HCT116 (cell line): Measurements from ENCODE around the gene ERBB4. TPM values are rescaled to one million over a fixed set of nuclear protein-coding genes. Genes with fewer than 3 reads are reported as not detected.

Experiments
- ATAC-seq: fragments of 200-7000 bp; cut with Tn5 transposase; 2 replicates; pipeline ENCODE4 v1.9.1; 2020; ENCODE audit warnings: mild to moderate bottlenecking, moderate library complexity
- BruUV-seq: library from RNA; stranded (reverse); fragments of 400-500 nt; replicated peaks from 2 replicates; lab custom pipeline; 2021; lab: Mats Ljungman, UMichigan
- CTCF ChIA-PET: fragments of 300-600 bp; sonication (Branson Sonifier 250); formaldehyde crosslinking; loops from one replicate; lab custom pipeline; 2021; ENCODE audit warnings: antibody characterized with exemption; lab: Charles Lee
- POLR2A ChIA-PET: fragments of 300-600, 350-600 bp; sonication (Branson Sonifier 250); formaldehyde crosslinking; loops from one replicate; lab custom pipeline; 2021; ENCODE audit warnings: antibody characterized with exemption; lab: Charles Lee
- RAD21 ChIA-PET, 2 experiments: fragments of 300-600 bp; sonication (Branson Sonifier 250); formaldehyde crosslinking; loops; one replicate each; lab custom pipeline; 2023; ENCODE audit warnings: low total read pairs in 2 of 2; ENCODE audit not compliant: uncharacterized antibody in 2 of 2, unreplicated experiment in 2 of 2, low non-redundant PET in 1 of 2; lab: Charles Lee
- DNase-seq: peaks from one replicate; pipeline ENCODE4 v3.0.0-alpha.2; 2010; ENCODE audit warnings: low read depth, low spot score
- H2AFZ ChIP-seq: fragments of 200-600 bp; shearing (Covaris generic), sonication (generic); 2 replicates; pipeline ENCODE4 v1.6.1; 2017; ENCODE audit warnings: low read depth, mixed run types, mixed read lengths, antibody characterized with exemption, low read length; ENCODE audit not compliant: poor library complexity, severe bottlenecking
- H3K27ac ChIP-seq: 2 replicates; pipeline ENCODE4 v1.5.1; 2012; ENCODE audit warnings: low read depth, low read length
- H3K27me3 ChIP-seq: fragments of 200-600 bp; sonication (generic); 2 replicates; pipeline ENCODE4 v1.6.1; 2016; ENCODE audit warnings: mixed run types, low read length, mixed read lengths; ENCODE audit not compliant: insufficient read depth
- H3K36me3 ChIP-seq, 2 experiments: fragments of 200-500 bp in 1 of 2; fragments of 200-600 bp in 1 of 2; sonication (Bioruptor generic) in 1 of 2; sonication (generic) in 1 of 2; 2 replicates each; pipeline versions ENCODE4 v1.5.1 to v1.6.1; 2014 to 2016; ENCODE audit warnings: low read length in 2 of 2, inconsistent platforms in 1 of 2, mixed read lengths in 1 of 2, mixed run types in 1 of 2; ENCODE audit not compliant: insufficient read depth in 2 of 2, control insufficient read depth in 1 of 2
- H3K4me1 ChIP-seq, 2 experiments: fragments of 200-600 bp in 1 of 2; sonication (generic) in 1 of 2; 2 replicates each; pipeline versions ENCODE4 v1.5.1 to v1.6.1; 2012 to 2017; ENCODE audit warnings: low read length in 2 of 2, inconsistent platforms in 1 of 2, mild to moderate bottlenecking in 1 of 2, mixed read lengths in 1 of 2, mixed run types in 1 of 2, moderate library complexity in 1 of 2; ENCODE audit not compliant: insufficient read depth in 2 of 2, control insufficient read depth in 1 of 2
- H3K4me2 ChIP-seq: fragments of 200-600 bp; sonication (generic); 2 replicates; pipeline ENCODE4 v1.6.1; 2017; ENCODE audit warnings: mixed run types, low read length, mixed read lengths
- H3K4me3 ChIP-seq, 2 experiments: fragments of 200-600 bp in 1 of 2; sonication (generic) in 1 of 2; replicated peaks in 1 of 2; 2 replicates each; pipeline ENCODE4 v1.5.1; 2011 to 2016; ENCODE audit warnings: low read length in 2 of 2, control low read depth in 1 of 2, low read depth in 1 of 2, mild to moderate bottlenecking in 1 of 2, mixed read lengths in 1 of 2, mixed run types in 1 of 2
- H3K79me2 ChIP-seq: fragments of 200-600 bp; sonication (generic); 2 replicates; pipeline ENCODE4 v1.6.1; 2017; ENCODE audit warnings: mild to moderate bottlenecking, mixed run types, low read length, moderate library complexity, mixed read lengths; ENCODE audit not compliant: insufficient read depth
- H3K9ac ChIP-seq: fragments of 200-600 bp; sonication (generic); 2 replicates; pipeline ENCODE4 v1.6.1; 2016; ENCODE audit warnings: low read length, mixed read lengths
- H3K9me2 ChIP-seq: fragments of 200-600 bp; sonication (generic), shearing (Covaris generic); 2 replicates; pipeline ENCODE4 v1.6.1; 2017; ENCODE audit warnings: mixed run types, mild to moderate bottlenecking, moderate library complexity; ENCODE audit not compliant: insufficient read depth
- H3K9me3 ChIP-seq, 2 experiments: fragments of 200-500 bp in 1 of 2; fragments of 200-600 bp in 1 of 2; sonication (Bioruptor generic) in 1 of 2; sonication (generic) in 1 of 2; 2 replicates each; pipeline ENCODE4 v1.6.1; 2014 to 2017; ENCODE audit warnings: low read length in 2 of 2, mixed read lengths in 2 of 2, inconsistent platforms in 1 of 2, low read depth in 1 of 2, mild to moderate bottlenecking in 1 of 2, mixed run types in 1 of 2, moderate library complexity in 1 of 2; ENCODE audit not compliant: control insufficient read depth in 1 of 2, insufficient read depth in 1 of 2
- H4K20me1 ChIP-seq: fragments of 200-600 bp; sonication (generic), shearing (Covaris generic); 2 replicates; pipeline ENCODE4 v1.6.1; 2017; ENCODE audit warnings: mixed run types, mild to moderate bottlenecking, moderate library complexity; ENCODE audit not compliant: insufficient read depth
- CBX3 ChIP-seq: IDR thresholded peaks from 2 replicates; pipeline ENCODE4 v1.6.1; 2012; ENCODE audit warnings: low read depth
- CEBPB ChIP-seq: IDR thresholded peaks from 2 replicates; pipeline ENCODE4 v1.6.1; 2012; ENCODE audit warnings: low read depth
- EGR1 ChIP-seq: IDR thresholded peaks from 2 replicates; pipeline ENCODE4 v1.6.1; 2012; ENCODE audit warnings: low read depth
- ELF1 ChIP-seq: IDR thresholded peaks from 2 replicates; pipeline ENCODE4 v1.6.1; 2012; ENCODE audit warnings: low read depth, borderline replicate concordance
- EZH2 ChIP-seq: fragments of 200-600 bp; sonication (generic); IDR thresholded peaks from 2 replicates; pipeline ENCODE4 v1.6.1; 2017; ENCODE audit warnings: antibody characterized with exemption, mixed run types
- EZH2phosphoT487 ChIP-seq: fragments of 200-600 bp; IDR thresholded peaks from 2 replicates; pipeline ENCODE4 v1.6.1; 2018; ENCODE audit warnings: antibody characterized with exemption, borderline replicate concordance
- FOSL1 ChIP-seq: IDR thresholded peaks from 2 replicates; pipeline ENCODE4 v1.6.1; 2012; ENCODE audit warnings: low read depth
- JUND ChIP-seq: IDR thresholded peaks from 2 replicates; pipeline ENCODE4 v1.6.1; 2012
- POLR2A ChIP-seq: IDR thresholded peaks from 2 replicates; pipeline ENCODE4 v1.7.0; 2011; ENCODE audit warnings: borderline replicate concordance; ENCODE audit not compliant: insufficient read depth, insufficient read length; ENCODE audit errors: extremely low read depth
- POLR2AphosphoS5 ChIP-seq: IDR thresholded peaks from 2 replicates; pipeline ENCODE4 v1.6.1; 2011; ENCODE audit warnings: mild to moderate bottlenecking, low read depth, low read length, moderate library complexity
- SP1 ChIP-seq: IDR thresholded peaks from 2 replicates; pipeline ENCODE4 v1.6.1; 2012; ENCODE audit warnings: low read depth
- TCF7L2 ChIP-seq: IDR thresholded peaks from 2 replicates; pipeline ENCODE4 v1.7.0; 2011; ENCODE audit warnings: borderline replicate concordance, inconsistent platforms; ENCODE audit not compliant: insufficient read depth, insufficient read length; ENCODE audit errors: extremely low read depth
- ZFX ChIP-seq: fragments of 450-650 bp; IDR thresholded peaks from 2 replicates; pipeline ENCODE4 v1.6.1; 2017
- ZNF274 ChIP-seq: fragments of 200-500 bp; sonication (Bioruptor generic); IDR thresholded peaks from 2 replicates; pipeline ENCODE4 v1.6.1; 2014; ENCODE audit warnings: mild to moderate bottlenecking, low read depth, low read length, inconsistent platforms
- intact Hi-C: fragments of 100-400 bp; cut with micrococcal nuclease; formaldehyde crosslinking; loops from 2 replicates; pipeline ENCODE4 v1.10.0; 2022
- total RNA-seq: library from RNA; stranded (reverse); gene quantifications from one replicate; pipeline ENCODE4 v1.2.1, GENCODE V29; 2021; ENCODE audit not compliant: unreplicated experiment
- TF ChIP-seq, protein P1 (sequence below): IDR thresholded peaks from 2 replicates; pipeline ENCODE4 v1.6.1; 2012

Gene ERBB4
- total RNA-seq, 1 experiment from 2014 or later, result 0.10 TPM

GRCh38 chr2:212327171-212327809 lies 211.3 kb downstream of the ERBB4 start:
- TF ChIP-seq FOSL1 (no peak), POLR2A (no peak), EZH2 (no peak), JUND (no peak), CEBPB (no peak), POLR2AphosphoS5 (no peak), TCF7L2 (no peak), ZNF274 (no peak), ELF1 (no peak), ZFX (no peak), EGR1 (no peak), EZH2phosphoT487 (no peak), CBX3 (no peak), SP1 (no peak)
- TF ChIP-seq, protein P1, sequence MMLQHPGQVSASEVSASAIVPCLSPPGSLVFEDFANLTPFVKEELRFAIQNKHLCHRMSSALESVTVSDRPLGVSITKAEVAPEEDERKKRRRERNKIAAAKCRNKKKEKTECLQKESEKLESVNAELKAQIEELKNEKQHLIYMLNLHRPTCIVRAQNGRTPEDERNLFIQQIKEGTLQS, result no peak
- RAD21 ChIA-PET, result no interaction called here
- no peaks in the 10 kb centered on the region for H3K4me1 ChIP-seq
- no peak overlapping the region for H3K4me2 ChIP-seq
- no peaks in the 10 kb centered on the region for H3K27me3 ChIP-seq
- no peaks in the 10 kb centered on the region for H4K20me1 ChIP-seq
- CTCF ChIA-PET, result interaction anchor here (1.2 kb wide), 1 partner anchor 8 kb away, joined by 3 read pairs; no protein-coding TSS in a partner anchor
- no TSS peak for BruUV-seq
- no peak overlapping the region for H2AFZ ChIP-seq
- no peak for DNase-seq
- H3K36me3 ChIP-seq, result no peaks in the 10 kb centered on the region
- H3K27ac ChIP-seq, result no peak overlapping the region
- POLR2A ChIA-PET, result no interaction called here
- ATAC-seq, result no peak
- no peak overlapping the region for H3K9ac ChIP-seq
- H3K4me3 ChIP-seq, result no peak overlapping the region
- no peaks in the 10 kb centered on the region for H3K79me2 ChIP-seq
- no peaks in the 10 kb centered on the region for H3K9me3 ChIP-seq
- H3K9me2 ChIP-seq, result no peaks in the 10 kb centered on the region
- intact Hi-C loops, result loop anchor here (1.0 kb wide), 1 partner anchor 9 kb away; no protein-coding TSS in a partner anchor
